SK-N-SH treated with all-trans-retinoic acid at 6 μM for 48 hours (cell line): Measurements from ENCODE around the gene RPE65.

Experiments
- ATAC-seq: fragments of 200-7000 bp; cut with Tn5 transposase; 3 replicates; pipeline ENCODE4 v1.9.1; 2020; ENCODE audit warnings: mild to moderate bottlenecking, moderate library complexity
- BACH2 ChIP-seq: fragments of 250-450 bp; sonication (Bioruptor Pico); IDR thresholded peaks from 2 replicates; pipeline ENCODE4 v1.9.0; 2021; ENCODE audit warnings: mild to moderate bottlenecking, borderline replicate concordance
- CSDC2 ChIP-seq: fragments of 250-450 bp; sonication (Bioruptor Pico); IDR thresholded peaks from 2 replicates; pipeline ENCODE4 v1.5.0; 2020; ENCODE audit warnings: mild to moderate bottlenecking, moderate library complexity
- CSRNP3 ChIP-seq: fragments of 250-450 bp; sonication (Bioruptor Pico); IDR thresholded peaks from 2 replicates; pipeline ENCODE4 v1.5.1; 2021; ENCODE audit warnings: mild to moderate bottlenecking, moderate library complexity
- ESRRG ChIP-seq: fragments of 250-450 bp; sonication (Bioruptor Pico); IDR thresholded peaks from 2 replicates; pipeline ENCODE4 v1.6.1; 2021; ENCODE audit warnings: mild to moderate bottlenecking
- GLIS3 ChIP-seq: fragments of 250-450 bp; sonication (Bioruptor Pico); IDR thresholded peaks from 2 replicates; pipeline ENCODE4 v1.5.0; 2020; ENCODE audit warnings: mild to moderate bottlenecking, moderate library complexity
- ISL1 ChIP-seq: fragments of 250-450 bp; sonication (Bioruptor Pico); IDR thresholded peaks from 2 replicates; pipeline ENCODE4 v2.1.2; 2022; ENCODE audit warnings: mild to moderate bottlenecking, moderate library complexity
- OSR1 ChIP-seq: fragments of 250-450 bp; sonication (Bioruptor Pico); IDR thresholded peaks from 2 replicates; pipeline ENCODE4 v1.8.0; 2022; ENCODE audit warnings: moderate library complexity, mild to moderate bottlenecking, inconsistent platforms
- POU6F1 ChIP-seq: fragments of 250-450 bp; sonication (Bioruptor Pico); IDR thresholded peaks from 2 replicates; pipeline ENCODE4 v1.8.0; 2021; ENCODE audit warnings: low read depth, mild to moderate bottlenecking, moderate library complexity, borderline replicate concordance
- PPARA ChIP-seq: fragments of 250-450 bp; sonication (Bioruptor Pico); IDR thresholded peaks from 2 replicates; pipeline ENCODE4 v1.5.0; 2020; ENCODE audit warnings: mild to moderate bottlenecking, borderline replicate concordance
- RARB ChIP-seq: fragments of 250-450 bp; sonication (Bioruptor Pico); IDR thresholded peaks from 2 replicates; pipeline ENCODE4 v1.8.0; 2021; ENCODE audit warnings: mild to moderate bottlenecking, moderate library complexity
- SNAI2 ChIP-seq: fragments of 250-450 bp; sonication (Bioruptor Pico); IDR thresholded peaks from 2 replicates; pipeline ENCODE4 v1.5.0; 2020; ENCODE audit warnings: mild to moderate bottlenecking, moderate library complexity
- TCF4 ChIP-seq: fragments of 250-450 bp; sonication (Bioruptor Pico); IDR thresholded peaks from 2 replicates; pipeline ENCODE4 v1.8.0; 2021; ENCODE audit warnings: mild to moderate bottlenecking, moderate library complexity, borderline replicate concordance
- TOX ChIP-seq: fragments of 250-450 bp; sonication (Bioruptor Pico); IDR thresholded peaks from 2 replicates; pipeline ENCODE4 v1.8.0; 2021; ENCODE audit warnings: mild to moderate bottlenecking, moderate library complexity, borderline replicate concordance
- TSHZ2 ChIP-seq: fragments of 250-450 bp; sonication (Bioruptor Pico); IDR thresholded peaks from 2 replicates; pipeline ENCODE4 v1.5.0; 2020; ENCODE audit warnings: mild to moderate bottlenecking, moderate library complexity
- ZC3H10 ChIP-seq: fragments of 250-450 bp; sonication (Bioruptor Pico); IDR thresholded peaks from 2 replicates; pipeline ENCODE4 v1.5.1; 2021; ENCODE audit warnings: mild to moderate bottlenecking, moderate library complexity
- ZFP3 ChIP-seq: fragments of 250-450 bp; sonication (Bioruptor Pico); IDR thresholded peaks from 2 replicates; pipeline ENCODE4 v1.5.0; 2020; ENCODE audit warnings: mild to moderate bottlenecking, moderate library complexity
- ZFP30 ChIP-seq: fragments of 450-650 bp; formaldehyde crosslinking; IDR thresholded peaks from 2 replicates; pipeline ENCODE4 v1.5.0; 2022; ENCODE audit warnings: mild to moderate bottlenecking, moderate library complexity
- ZNF565 ChIP-seq: fragments of 450-650 bp; formaldehyde crosslinking; conservative IDR thresholded peaks from 2 replicates; pipeline ENCODE4 v1.5.0; 2020; ENCODE audit warnings: low read depth, mild to moderate bottlenecking, moderate library complexity
- ZNF70 ChIP-seq: fragments of 450-650 bp; formaldehyde crosslinking; IDR thresholded peaks from 2 replicates; pipeline ENCODE4 v1.5.0; 2020; ENCODE audit warnings: mild to moderate bottlenecking, moderate library complexity
- TF ChIP-seq, protein P1 (sequence below): fragments of 250-450 bp; sonication (Bioruptor Pico); IDR thresholded peaks from 2 replicates; pipeline ENCODE4 v1.8.0; 2020; ENCODE audit warnings: mild to moderate bottlenecking, moderate library complexity, borderline replicate concordance
- TF ChIP-seq, protein P2 (sequence below): fragments of 250-450 bp; sonication (Bioruptor Pico); IDR thresholded peaks from 2 replicates; pipeline ENCODE4 v1.5.1; 2020; ENCODE audit warnings: low read depth, mild to moderate bottlenecking, moderate library complexity

RPE65 gene

DNA sequence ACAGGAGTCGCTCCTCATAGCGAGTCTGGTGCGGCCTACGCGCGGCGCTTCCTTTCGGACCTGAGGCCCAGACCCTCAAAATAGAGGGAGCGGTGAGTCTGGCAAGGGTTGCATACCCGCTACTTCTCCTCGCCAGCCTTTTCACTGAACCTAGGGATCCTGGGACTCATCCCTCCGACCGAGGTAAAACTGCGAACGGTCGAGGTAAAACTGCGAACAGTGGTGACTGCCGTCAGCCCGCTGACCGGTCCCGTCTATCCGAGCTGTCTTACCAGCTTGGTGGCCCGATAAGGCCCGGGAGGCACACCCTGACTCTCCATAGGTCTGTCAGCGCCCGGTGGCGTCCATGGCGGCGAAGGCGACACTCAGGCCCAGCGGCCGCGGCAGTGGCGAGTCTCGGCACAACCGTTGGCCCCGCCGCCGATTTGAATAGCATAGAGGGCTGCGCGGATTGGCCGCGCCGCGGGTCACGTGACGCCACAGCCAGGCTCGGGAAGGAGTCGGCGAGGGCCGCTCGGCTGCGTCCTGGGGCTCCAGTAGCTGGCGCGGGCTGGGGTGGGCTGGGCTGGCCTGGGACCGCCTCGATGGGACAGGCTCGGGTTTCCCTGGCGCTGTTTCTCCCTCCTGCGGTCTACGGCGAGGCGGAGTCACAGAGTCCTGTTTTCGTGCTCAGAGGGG is 47.1 kb upstream of the RPE65 start, which contains the start of gene DEPDC1:
Gene DEPDC1 (minus strand): TSS at position 403 of the 678 bp plus-strand sequence. CDS start 83 bp downstream, at position 320.
- peak; percentile 98 for ATAC-seq
- TF ChIP-seq ZFP30 (CRISPR knock-in tag) = no peak
- 0 out of 2 replicates have a peak, but pooled peaks have one; percentile 59 for TF ChIP-seq ZFP3

- TF ChIP-seq ZFP30 (CRISPR knock-in tag) = no peak
- TF ChIP-seq ZFP3 = no peak
- no peak for TF ChIP-seq ESRRG (CRISPR knock-in tag)
- TF ChIP-seq POU6F1 (CRISPR knock-in tag) = no peak
- TF ChIP-seq OSR1 = no peak
- no peak for TF ChIP-seq BACH2
- TF ChIP-seq RARB (CRISPR knock-in tag) = no peak
- TF ChIP-seq ZNF70 = no peak
- no peak for TF ChIP-seq GLIS3 (CRISPR knock-in tag)
- TF ChIP-seq TOX = no peak
- TF ChIP-seq ZC3H10 (CRISPR knock-in tag) = no peak
- TF ChIP-seq, protein P1, sequence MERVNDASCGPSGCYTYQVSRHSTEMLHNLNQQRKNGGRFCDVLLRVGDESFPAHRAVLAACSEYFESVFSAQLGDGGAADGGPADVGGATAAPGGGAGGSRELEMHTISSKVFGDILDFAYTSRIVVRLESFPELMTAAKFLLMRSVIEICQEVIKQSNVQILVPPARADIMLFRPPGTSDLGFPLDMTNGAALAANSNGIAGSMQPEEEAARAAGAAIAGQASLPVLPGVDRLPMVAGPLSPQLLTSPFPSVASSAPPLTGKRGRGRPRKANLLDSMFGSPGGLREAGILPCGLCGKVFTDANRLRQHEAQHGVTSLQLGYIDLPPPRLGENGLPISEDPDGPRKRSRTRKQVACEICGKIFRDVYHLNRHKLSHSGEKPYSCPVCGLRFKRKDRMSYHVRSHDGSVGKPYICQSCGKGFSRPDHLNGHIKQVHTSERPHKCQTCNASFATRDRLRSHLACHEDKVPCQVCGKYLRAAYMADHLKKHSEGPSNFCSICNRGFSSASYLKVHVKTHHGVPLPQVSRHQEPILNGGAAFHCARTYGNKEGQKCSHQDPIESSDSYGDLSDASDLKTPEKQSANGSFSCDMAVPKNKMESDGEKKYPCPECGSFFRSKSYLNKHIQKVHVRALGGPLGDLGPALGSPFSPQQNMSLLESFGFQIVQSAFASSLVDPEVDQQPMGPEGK (CRISPR knock-in tag) = no peak
- no peak for TF ChIP-seq ZNF565 (CRISPR knock-in tag)
- no peak for TF ChIP-seq CSRNP3 (CRISPR knock-in tag)
- no peak for TF ChIP-seq SNAI2 (CRISPR knock-in tag)
- TF ChIP-seq ISL1 (CRISPR knock-in tag) = no peak
- TF ChIP-seq PPARA (CRISPR knock-in tag) = no peak
- TF ChIP-seq, protein P2, sequence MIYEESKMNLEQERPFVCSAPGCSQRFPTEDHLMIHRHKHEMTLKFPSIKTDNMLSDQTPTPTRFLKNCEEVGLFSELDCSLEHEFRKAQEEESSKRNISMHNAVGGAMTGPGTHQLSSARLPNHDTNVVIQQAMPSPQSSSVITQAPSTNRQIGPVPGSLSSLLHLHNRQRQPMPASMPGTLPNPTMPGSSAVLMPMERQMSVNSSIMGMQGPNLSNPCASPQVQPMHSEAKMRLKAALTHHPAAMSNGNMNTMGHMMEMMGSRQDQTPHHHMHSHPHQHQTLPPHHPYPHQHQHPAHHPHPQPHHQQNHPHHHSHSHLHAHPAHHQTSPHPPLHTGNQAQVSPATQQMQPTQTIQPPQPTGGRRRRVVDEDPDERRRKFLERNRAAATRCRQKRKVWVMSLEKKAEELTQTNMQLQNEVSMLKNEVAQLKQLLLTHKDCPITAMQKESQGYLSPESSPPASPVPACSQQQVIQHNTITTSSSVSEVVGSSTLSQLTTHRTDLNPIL (CRISPR knock-in tag) = no peak
- TF ChIP-seq CSDC2 = no peak
- TF ChIP-seq TCF4 (CRISPR knock-in tag) = no peak
- peak; percentile 20 for ATAC-seq
Measured at GRCh38 chr1:68495968-68496679, 46.4 kb upstream of the RPE65 start.

DNA sequence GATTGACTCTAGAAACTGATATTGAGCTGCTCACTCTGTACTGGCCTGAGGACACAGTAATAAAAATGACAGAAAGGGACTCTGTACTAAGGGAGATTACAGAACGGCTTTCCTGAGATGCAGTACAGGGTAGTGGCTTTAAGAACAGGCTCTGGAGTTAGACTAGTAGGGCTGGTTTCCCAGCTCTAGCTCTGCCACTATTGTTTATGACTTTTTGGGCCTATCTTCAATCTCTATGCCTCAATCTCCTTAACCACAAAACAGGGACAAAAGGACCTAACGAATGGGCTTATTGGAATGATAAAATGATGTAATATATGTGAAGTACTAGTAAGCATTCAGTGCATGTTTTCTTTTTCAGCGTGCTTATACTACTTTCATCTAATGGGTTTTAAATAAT is 45.8 kb upstream of the RPE65 start:
- no peak for ATAC-seq
- no peak for TF ChIP-seq TSHZ2 (CRISPR knock-in tag)
- no peak for TF ChIP-seq RARB (CRISPR knock-in tag)
- TF ChIP-seq ZFP3 = no peak
- no peak for TF ChIP-seq ZNF565 (CRISPR knock-in tag)
- TF ChIP-seq ESRRG (CRISPR knock-in tag) = no peak
- TF ChIP-seq CSDC2 = no peak
- TF ChIP-seq ZC3H10 (CRISPR knock-in tag) = no peak
- TF ChIP-seq ZFP30 (CRISPR knock-in tag) = no peak
- TF ChIP-seq PPARA (CRISPR knock-in tag) = no peak
